ENCODE data around the gene IRS1.

The IRS1 gene

DNA sequence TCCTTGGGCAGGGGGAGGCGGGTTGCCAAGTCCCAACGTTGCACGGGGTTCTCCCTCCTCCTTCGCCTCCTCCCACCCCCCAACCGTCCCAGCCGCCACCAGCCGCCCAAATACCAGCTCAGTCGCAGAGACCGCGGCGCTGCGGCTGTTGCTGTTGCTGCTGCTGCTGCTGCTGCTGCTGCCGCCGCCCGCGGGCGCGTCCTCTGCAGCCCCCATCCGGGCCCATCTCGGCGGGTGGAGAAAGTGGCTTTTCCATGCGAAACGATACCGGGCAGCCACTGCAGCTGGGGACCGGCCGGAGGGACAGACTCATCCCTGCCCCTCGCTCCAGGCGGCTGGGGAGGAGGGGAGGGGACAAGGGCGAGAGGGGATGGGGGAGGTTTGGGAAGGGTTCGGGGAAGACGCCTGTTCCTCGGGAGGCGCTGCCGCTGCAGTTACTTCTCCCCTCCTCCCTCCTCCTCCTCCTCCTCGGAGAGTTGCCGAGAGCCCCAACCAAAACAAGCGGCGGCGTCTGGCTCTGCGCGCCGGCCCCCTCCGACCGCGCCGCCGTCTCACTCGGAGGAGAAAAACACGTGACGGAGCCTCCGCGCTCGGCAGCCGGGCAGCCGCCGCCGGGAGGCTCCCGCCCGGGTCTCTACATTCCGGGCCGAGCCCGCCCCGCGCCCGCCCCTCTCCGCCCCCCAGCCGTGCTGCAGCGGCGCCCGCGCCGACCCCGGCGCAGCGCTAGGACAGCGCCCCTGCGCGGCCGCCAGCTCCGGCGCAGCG lies at the start of gene IRS1:
TSS of gene IRS1 (minus strand) at position 610 of the 765 bp plus-strand sequence. CDS start 1,082 bp downstream, outside the sequence.
- Histone ChIP-seq H3K4me2 (ENCODE audit: low read depth, low read length, poor library complexity, severe bottlenecking) (peak within 1 kb of the TSS; percentile 83), H3K4me3 (ENCODE audit: insufficient read depth, low read length, poor library complexity, severe bottlenecking) (peak within 1 kb of the TSS; percentile 85), H3F3A (ENCODE audit: insufficient read depth) (peaks cover 24% of the 10 kb centered on the region), H3K27me3 (ENCODE audit: low read length) (no peaks in the 10 kb centered on the region), H3K79me2 (ENCODE audit: insufficient read depth, low read length) (peaks cover 38% of the 10 kb centered on the region), H3K9ac (ENCODE audit: low read length) (peak within 1 kb of the TSS; percentile 93), H3K27ac (ENCODE audit: low read depth, low read length) (peak within 1 kb of the TSS; percentile 85), H3K9me2 (replicated peaks; ENCODE audit: insufficient read depth, low read length) (no peaks in the 10 kb centered on the region), H4K20me1 (ENCODE audit: low read depth, low read length) (no peaks in the 10 kb centered on the region), H3K9me3 (ENCODE audit: insufficient read depth, low read length) (no peaks in the 10 kb centered on the region), H3K36me3 (ENCODE audit: low read length) (no peaks in the 10 kb centered on the region), H2AFZ (ENCODE audit: low read depth, low read length, severe bottlenecking) (peak within 1 kb of the TSS; percentile 97)
- no peak for TF ChIP-seq CTCF (IDR thresholded peaks at IDR 0.05; ENCODE audit: insufficient read depth, low read length, poor library complexity, severe bottlenecking)
- TF ChIP-seq EZH2phosphoT487 (conservative IDR thresholded peaks at IDR 0.05; ENCODE audit: low read length), result no peak

GRCh38 chr2:226849349-226849748 lies 49.7 kb upstream of the IRS1 start:
- Histone ChIP-seq H3K27ac (ENCODE audit: low read depth, low read length) (no peak overlapping the region), H3K9me2 (replicated peaks; ENCODE audit: insufficient read depth, low read length) (no peaks in the 10 kb centered on the region), H3K4me2 (ENCODE audit: low read depth, low read length, poor library complexity, severe bottlenecking) (no peak overlapping the region), H3K9ac (ENCODE audit: low read length) (no peak overlapping the region), H3K27me3 (ENCODE audit: low read length) (no peaks in the 10 kb centered on the region), H3K9me3 (ENCODE audit: insufficient read depth, low read length) (no peaks in the 10 kb centered on the region), H4K20me1 (ENCODE audit: low read depth, low read length) (no peaks in the 10 kb centered on the region), H2AFZ (ENCODE audit: low read depth, low read length, severe bottlenecking) (no peak overlapping the region), H3F3A (ENCODE audit: insufficient read depth) (no peaks in the 10 kb centered on the region), H3K4me3 (ENCODE audit: insufficient read depth, low read length, poor library complexity, severe bottlenecking) (no peak overlapping the region), H3K36me3 (ENCODE audit: low read length) (no peaks in the 10 kb centered on the region), H3K79me2 (ENCODE audit: insufficient read depth, low read length) (peaks cover 19% of the 10 kb centered on the region; the same call in 1 of the 2 replicates)
- no peak for TF ChIP-seq EZH2phosphoT487 (conservative IDR thresholded peaks at IDR 0.05; ENCODE audit: low read length)
- TF ChIP-seq CTCF (IDR thresholded peaks at IDR 0.05; ENCODE audit: insufficient read depth, low read length, poor library complexity, severe bottlenecking), result no peak

- no peak overlapping the region for H2AFZ ChIP-seq (ENCODE audit: low read depth, low read length, severe bottlenecking)
- no peaks in the 10 kb centered on the region for H3F3A ChIP-seq (ENCODE audit: insufficient read depth)
- no peak overlapping the region for H3K4me3 ChIP-seq (ENCODE audit: insufficient read depth, low read length, poor library complexity, severe bottlenecking)
- H3K27me3 ChIP-seq (ENCODE audit: low read length), result no peaks in the 10 kb centered on the region
- no peak overlapping the region for H3K9ac ChIP-seq (ENCODE audit: low read length)
- no peaks in the 10 kb centered on the region for H4K20me1 ChIP-seq (ENCODE audit: low read depth, low read length)
- no peaks in the 10 kb centered on the region for H3K9me2 ChIP-seq (replicated peaks; ENCODE audit: insufficient read depth, low read length)
- H3K79me2 ChIP-seq (ENCODE audit: insufficient read depth, low read length), result peaks cover 23% of the 10 kb centered on the region
- no peak overlapping the region for H3K4me2 ChIP-seq (ENCODE audit: low read depth, low read length, poor library complexity, severe bottlenecking)
- H3K36me3 ChIP-seq (ENCODE audit: low read length), result 0 out of 2 replicates have a peak, but pooled peaks cover 1% of the 10 kb centered on the region
- no peak for TF ChIP-seq CTCF (IDR thresholded peaks at IDR 0.05; ENCODE audit: insufficient read depth, low read length, poor library complexity, severe bottlenecking)
- TF ChIP-seq EZH2phosphoT487 (conservative IDR thresholded peaks at IDR 0.05; ENCODE audit: low read length), result no peak
- H3K9me3 ChIP-seq (ENCODE audit: insufficient read depth, low read length), result no peaks in the 10 kb centered on the region
- H3K27ac ChIP-seq (ENCODE audit: low read depth, low read length), result no peak overlapping the region
Observed at GRCh38 chr2:226847511-226847910, 47.9 kb upstream of the IRS1 start.

Measured in SU-DHL-6 (cell line).